Measurements from ENCODE around the gene ABCG2. TPM values are rescaled to one million over a fixed set of nuclear protein-coding genes. Genes with fewer than 3 reads are reported as not detected.
"Not testable (repeated sequence)": the region's sequence is repeated elsewhere in the genome, so short reads cannot be mapped to it uniquely, and the experiment has no call there.

The ABCG2 gene
- total RNA-seq, 1 donor from 2014 or later = 0.40 TPM

DNA sequence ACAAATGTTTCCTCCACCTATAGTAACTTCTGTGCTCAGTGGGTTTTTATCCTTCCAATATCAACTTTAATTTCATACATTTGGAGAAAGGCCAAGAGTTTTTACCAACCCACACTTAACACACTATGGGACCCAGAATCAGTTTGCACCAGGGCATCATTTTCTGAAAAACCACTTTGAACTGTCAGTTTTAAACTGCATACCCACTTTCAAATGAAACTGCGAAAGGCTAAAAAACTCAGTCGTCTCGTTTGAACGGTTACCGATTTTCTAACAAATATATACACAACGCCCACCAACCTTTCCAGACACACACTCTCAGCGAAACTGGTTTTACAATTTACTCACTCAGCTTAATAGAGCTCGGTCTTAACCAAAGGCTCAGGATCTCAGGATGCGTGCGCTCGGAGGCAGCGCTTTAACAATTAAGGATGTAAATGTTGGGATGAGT lies 376 bp downstream of the ABCG2 start:
- Mint-ChIP-seq H3K27ac (ENCODE audit: unreplicated experiment) (no peak overlapping the region), H3K27me3 (ENCODE audit: low read depth) (no peaks in the 10 kb centered on the region)
- no peak for DNase-seq (ENCODE audit: low spot score)

DNA sequence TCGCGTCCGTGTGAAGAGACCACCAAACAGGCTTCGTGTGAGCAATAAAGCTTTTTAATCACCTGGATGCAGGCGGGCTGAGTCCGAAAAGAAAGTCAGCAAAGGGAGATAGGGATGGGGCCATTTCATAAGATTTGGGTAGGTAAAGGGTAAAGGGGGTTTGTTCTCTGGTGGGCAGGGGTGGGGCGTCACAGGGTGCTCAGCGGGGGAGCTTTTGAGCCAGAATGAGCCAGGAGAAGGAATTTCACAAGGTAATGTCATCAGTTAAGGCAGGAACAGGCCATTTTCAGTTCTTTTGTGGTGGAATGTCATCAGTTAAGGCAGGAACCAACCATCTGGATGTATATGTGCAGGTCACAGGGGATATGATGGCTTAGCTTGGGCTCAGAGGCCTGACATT lies 6.1 kb downstream of the ABCG2 start:
- H3K27me3 Mint-ChIP-seq (ENCODE audit: low read depth); DNase-seq (ENCODE audit: low spot score); H3K36me3 Mint-ChIP-seq (ENCODE audit: low read depth); H3K27ac Mint-ChIP-seq (ENCODE audit: unreplicated experiment); H3K9me3 Mint-ChIP-seq (ENCODE audit: low read depth); H3K4me1 Mint-ChIP-seq (ENCODE audit: low read depth); H3K4me3 Mint-ChIP-seq (ENCODE audit: unreplicated experiment): not testable (repeated sequence)

More for the DNA sequence above, 376 bp downstream of the ABCG2 start:
- Mint-ChIP-seq H3K36me3 (ENCODE audit: low read depth) (no peaks in the 10 kb centered on the region), H3K4me1 (ENCODE audit: low read depth) (peaks cover 12% of the 10 kb centered on the region), H3K4me3 (ENCODE audit: unreplicated experiment) (peak overlapping the region; percentile 78), H3K9me3 (ENCODE audit: low read depth) (no peaks in the 10 kb centered on the region)
- TF ChIP-seq, protein P1, sequence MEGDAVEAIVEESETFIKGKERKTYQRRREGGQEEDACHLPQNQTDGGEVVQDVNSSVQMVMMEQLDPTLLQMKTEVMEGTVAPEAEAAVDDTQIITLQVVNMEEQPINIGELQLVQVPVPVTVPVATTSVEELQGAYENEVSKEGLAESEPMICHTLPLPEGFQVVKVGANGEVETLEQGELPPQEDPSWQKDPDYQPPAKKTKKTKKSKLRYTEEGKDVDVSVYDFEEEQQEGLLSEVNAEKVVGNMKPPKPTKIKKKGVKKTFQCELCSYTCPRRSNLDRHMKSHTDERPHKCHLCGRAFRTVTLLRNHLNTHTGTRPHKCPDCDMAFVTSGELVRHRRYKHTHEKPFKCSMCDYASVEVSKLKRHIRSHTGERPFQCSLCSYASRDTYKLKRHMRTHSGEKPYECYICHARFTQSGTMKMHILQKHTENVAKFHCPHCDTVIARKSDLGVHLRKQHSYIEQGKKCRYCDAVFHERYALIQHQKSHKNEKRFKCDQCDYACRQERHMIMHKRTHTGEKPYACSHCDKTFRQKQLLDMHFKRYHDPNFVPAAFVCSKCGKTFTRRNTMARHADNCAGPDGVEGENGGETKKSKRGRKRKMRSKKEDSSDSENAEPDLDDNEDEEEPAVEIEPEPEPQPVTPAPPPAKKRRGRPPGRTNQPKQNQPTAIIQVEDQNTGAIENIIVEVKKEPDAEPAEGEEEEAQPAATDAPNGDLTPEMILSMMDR (IDR thresholded peaks at IDR 0.05) = no peak

DNA sequence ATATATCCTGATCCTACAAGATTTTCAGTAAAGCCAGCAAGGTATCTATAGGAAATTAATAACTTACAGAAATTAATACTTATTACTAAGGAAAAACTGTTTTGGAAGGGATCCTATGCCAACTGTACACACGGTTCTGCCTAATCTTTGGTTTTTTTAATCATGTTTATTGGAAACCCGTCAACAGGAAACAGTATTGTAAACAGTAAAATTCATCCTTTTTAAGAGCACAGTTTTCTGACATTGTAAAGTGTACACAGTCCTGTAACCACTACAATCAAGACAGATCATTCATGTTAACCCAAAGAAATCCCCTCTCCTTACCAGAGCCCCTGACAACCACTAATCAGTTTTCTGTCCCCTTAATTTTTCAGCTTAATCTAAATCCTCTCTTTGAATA lies 9.9 kb downstream of the ABCG2 start:
- H3K4me3 Mint-ChIP-seq (ENCODE audit: unreplicated experiment) = no peak overlapping the region
- TF ChIP-seq, protein P1 (IDR thresholded peaks at IDR 0.05) = no peak
- no peaks in the 10 kb centered on the region for H3K36me3 Mint-ChIP-seq (ENCODE audit: low read depth)
- no peaks in the 10 kb centered on the region for H3K4me1 Mint-ChIP-seq (ENCODE audit: low read depth)
- no peak for DNase-seq (ENCODE audit: low spot score)
- no peak overlapping the region for H3K27ac Mint-ChIP-seq (ENCODE audit: unreplicated experiment)
- no peaks in the 10 kb centered on the region for H3K27me3 Mint-ChIP-seq (ENCODE audit: low read depth)
- H3K9me3 Mint-ChIP-seq (ENCODE audit: low read depth) = no peaks in the 10 kb centered on the region

DNA sequence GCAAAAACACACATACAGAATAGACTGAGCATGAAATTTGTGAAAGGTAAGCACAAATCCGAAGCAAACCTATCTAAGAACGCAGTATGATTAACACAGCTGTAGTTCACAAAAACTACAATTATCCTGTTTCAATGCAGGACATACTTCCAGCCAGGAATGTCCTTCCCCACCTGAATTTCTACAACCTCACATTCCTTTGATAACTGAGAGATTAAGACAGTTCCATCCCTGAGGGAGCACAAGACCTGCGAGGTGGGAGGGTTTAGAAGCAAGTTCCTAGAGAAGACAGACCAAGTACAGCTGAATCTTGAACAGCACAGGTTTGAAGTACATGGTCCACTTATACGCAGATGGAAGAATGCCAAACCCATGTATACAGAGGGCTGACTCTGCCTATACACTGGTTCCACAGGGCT lies 10.6 kb downstream of the ABCG2 start:
- Mint-ChIP-seq H3K4me1 (ENCODE audit: low read depth) (no peaks in the 10 kb centered on the region), H3K27ac (ENCODE audit: unreplicated experiment) (no peak overlapping the region), H3K4me3 (ENCODE audit: unreplicated experiment) (no peak overlapping the region)

DNA sequence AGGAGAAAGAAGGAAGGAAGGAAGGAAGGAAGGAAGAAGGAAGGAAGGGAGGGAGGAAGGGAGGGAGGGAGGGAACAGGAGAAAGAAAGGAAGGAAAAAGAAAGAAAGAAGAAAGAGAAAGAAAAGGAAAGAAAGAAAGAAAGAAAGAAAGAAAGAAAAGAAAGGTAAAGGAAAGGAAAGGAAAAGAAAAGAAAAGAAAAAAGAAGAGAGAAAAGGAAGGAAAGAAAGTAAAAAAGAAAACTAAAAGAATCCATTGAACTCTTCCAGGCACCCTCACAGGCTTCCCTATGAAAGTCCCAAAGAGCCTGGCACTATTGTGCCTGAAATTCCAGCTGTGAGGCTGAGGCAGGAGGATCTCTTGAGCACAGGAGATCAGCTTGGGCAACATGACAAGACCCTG lies 11.5 kb downstream of the ABCG2 start:
- no peak for DNase-seq (ENCODE audit: low spot score)
- H3K27me3 Mint-ChIP-seq (ENCODE audit: low read depth) = no peaks in the 10 kb centered on the region
- no peaks in the 10 kb centered on the region for H3K36me3 Mint-ChIP-seq (ENCODE audit: low read depth)
- no peak overlapping the region for H3K27ac Mint-ChIP-seq (ENCODE audit: unreplicated experiment)
- TF ChIP-seq, protein P1 (IDR thresholded peaks at IDR 0.05) = no peak
- no peaks in the 10 kb centered on the region for H3K9me3 Mint-ChIP-seq (ENCODE audit: low read depth)
- H3K4me1 Mint-ChIP-seq (ENCODE audit: low read depth) = no peaks in the 10 kb centered on the region
- H3K4me3 Mint-ChIP-seq (ENCODE audit: unreplicated experiment) = no peak overlapping the region

More for the DNA sequence above, 10.6 kb downstream of the ABCG2 start:
- no peaks in the 10 kb centered on the region for H3K36me3 Mint-ChIP-seq (ENCODE audit: low read depth)
- TF ChIP-seq, protein P1 (IDR thresholded peaks at IDR 0.05) = no peak
- DNase-seq (ENCODE audit: low spot score) = no peak
- H3K27me3 Mint-ChIP-seq (ENCODE audit: low read depth) = no peaks in the 10 kb centered on the region
- no peaks in the 10 kb centered on the region for H3K9me3 Mint-ChIP-seq (ENCODE audit: low read depth)

DNA sequence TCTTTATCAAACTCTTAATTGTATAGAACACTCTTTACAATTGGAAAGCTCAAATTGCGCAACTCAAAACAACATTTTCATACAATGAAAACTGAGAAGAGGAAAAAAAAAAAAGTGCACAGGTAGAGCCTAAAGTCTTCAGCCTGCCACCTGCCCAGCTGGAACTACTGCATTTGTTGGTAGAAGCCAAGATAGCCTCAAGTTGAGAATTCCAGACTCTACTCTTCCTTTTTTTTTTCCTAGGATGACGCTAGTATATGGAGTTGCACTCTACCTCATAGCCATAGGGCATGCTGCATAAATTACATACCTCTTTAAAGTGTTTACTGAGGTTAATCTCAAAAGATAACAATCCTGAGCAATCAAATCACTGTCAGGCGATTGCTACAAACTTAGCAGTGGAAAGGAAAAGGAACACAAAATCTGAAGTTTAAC lies 13.6 kb downstream of the ABCG2 start:
- Mint-ChIP-seq H3K4me3 (ENCODE audit: unreplicated experiment) (no peak overlapping the region), H3K4me1 (ENCODE audit: low read depth) (no peaks in the 10 kb centered on the region), H3K9me3 (ENCODE audit: low read depth) (no peaks in the 10 kb centered on the region), H3K27ac (ENCODE audit: unreplicated experiment) (no peak overlapping the region), H3K27me3 (ENCODE audit: low read depth) (no peaks in the 10 kb centered on the region), H3K36me3 (ENCODE audit: low read depth) (no peaks in the 10 kb centered on the region)
- no peak for DNase-seq (ENCODE audit: low spot score)
- TF ChIP-seq, protein P1 (IDR thresholded peaks at IDR 0.05) = no peak
